WTC11 (cell line): ENCODE data around the gene PMS2. TPM values are rescaled to one million over a fixed set of nuclear protein-coding genes. Genes with fewer than 3 reads are reported as not detected.

Source experiments
- ATAC-seq: fragments of 200-7000 bp; cut with Tn5 transposase; 2 replicates; pipeline ENCODE4 v1.10.0; 2021; ENCODE audit warnings: mild to moderate bottlenecking, moderate library complexity
- CTCF ChIA-PET: fragments of 300-600 bp; sonication (Branson Sonifier 250); formaldehyde crosslinking; loops from one replicate; lab custom pipeline; 2021; ENCODE audit warnings: antibody characterized with exemption; lab: Charles Lee
- POLR2A ChIA-PET: fragments of 350-600 bp; sonication (Branson Sonifier 250); formaldehyde crosslinking; loops from one replicate; lab custom pipeline; 2021; ENCODE audit warnings: antibody characterized with exemption; lab: Charles Lee
- DNase-seq: peaks from one replicate; pipeline ENCODE4 v3.0.0; 2021; ENCODE audit warnings: low spot score
- H3K27ac Mint-ChIP-seq: 2 replicates; pipeline ENCODE4 v1.8.0; 2021; ENCODE audit warnings: mixed read lengths
- H3K27me3 Mint-ChIP-seq: 2 replicates; pipeline ENCODE4 v1.8.0; 2021; ENCODE audit warnings: low read depth, mild to moderate bottlenecking, moderate library complexity, mixed read lengths
- H3K36me3 Mint-ChIP-seq: 2 replicates; pipeline ENCODE4 v1.8.0; 2021; ENCODE audit warnings: mixed read lengths
- H3K4me1 Mint-ChIP-seq: 2 replicates; pipeline ENCODE4 v1.8.0; 2022; ENCODE audit warnings: mixed read lengths
- H3K4me3 Mint-ChIP-seq: 2 replicates; pipeline ENCODE4 v1.8.0; 2021; ENCODE audit warnings: mild to moderate bottlenecking, moderate library complexity, mixed read lengths
- H3K9me3 Mint-ChIP-seq: 2 replicates; pipeline ENCODE4 v1.8.0; 2021; ENCODE audit warnings: mixed read lengths
- AR ChIP-seq: fragments of 250-450 bp; sonication (Bioruptor Pico); IDR thresholded peaks from 2 replicates; pipeline ENCODE4 v1.9.0; 2021; ENCODE audit warnings: mild to moderate bottlenecking
- ATF1 ChIP-seq: sonication (generic); formaldehyde crosslinking; IDR thresholded peaks from 2 replicates; pipeline ENCODE4 v1.8.1; 2023; ENCODE audit warnings: mild to moderate bottlenecking, moderate library complexity, missing genetic modification reagents
- ATF6 ChIP-seq: sonication (generic); formaldehyde crosslinking; IDR thresholded peaks from 2 replicates; pipeline ENCODE4 v1.8.1; 2023; ENCODE audit warnings: mild to moderate bottlenecking, missing genetic modification reagents
- GABPB1 ChIP-seq: sonication (generic); formaldehyde crosslinking; IDR thresholded peaks from 2 replicates; pipeline ENCODE4 v1.8.1; 2023; ENCODE audit warnings: mild to moderate bottlenecking, missing genetic modification reagents
- JAZF1 ChIP-seq: fragments of 250-450 bp; sonication (Bioruptor Pico); IDR thresholded peaks from 2 replicates; pipeline ENCODE4 v1.9.0; 2021; ENCODE audit warnings: moderate library complexity, mild to moderate bottlenecking, inconsistent platforms
- KAT7 ChIP-seq: sonication (generic); formaldehyde crosslinking; IDR thresholded peaks from 2 replicates; pipeline ENCODE4 v1.8.1; 2023; ENCODE audit warnings: missing genetic modification reagents, mild to moderate bottlenecking, borderline replicate concordance
- NFYB ChIP-seq: sonication (generic); formaldehyde crosslinking; conservative IDR thresholded peaks from 2 replicates; pipeline ENCODE4 v1.8.0; 2022; ENCODE audit warnings: low read depth, missing genetic modification reagents
- OVOL2 ChIP-seq: fragments of 250-450 bp; sonication (Bioruptor Pico); IDR thresholded peaks from 2 replicates; pipeline ENCODE4 v1.9.0; 2021; ENCODE audit warnings: mild to moderate bottlenecking, borderline replicate concordance
- PRRX2 ChIP-seq: fragments of 250-450 bp; sonication (Bioruptor Pico); IDR thresholded peaks from 2 replicates; pipeline ENCODE4 v1.8.0; 2021; ENCODE audit warnings: mild to moderate bottlenecking
- ZNF219 ChIP-seq: sonication (generic); formaldehyde crosslinking; IDR thresholded peaks from 2 replicates; pipeline ENCODE4 v1.8.0; 2023; ENCODE audit warnings: missing genetic modification reagents, mild to moderate bottlenecking, borderline replicate concordance
- total RNA-seq: library from RNA; stranded (reverse); gene quantifications from 3 replicates; pipeline ENCODE4 v1.2.3, GENCODE V29; 2021
- TF ChIP-seq, protein P1 (sequence below): sonication (generic); formaldehyde crosslinking; conservative IDR thresholded peaks from 2 replicates; pipeline ENCODE4 v1.8.1; 2023; ENCODE audit warnings: mild to moderate bottlenecking, low read depth, missing genetic modification reagents, moderate library complexity
- TF ChIP-seq, protein P2 (sequence below): fragments of 250-450 bp; sonication (Bioruptor Pico); IDR thresholded peaks from 2 replicates; pipeline ENCODE4 v2.1.2; 2022; ENCODE audit warnings: mild to moderate bottlenecking, moderate library complexity
- TF ChIP-seq, protein P3 (sequence below): sonication (generic); formaldehyde crosslinking; IDR thresholded peaks from 2 replicates; pipeline ENCODE4 v1.8.1; 2022; ENCODE audit warnings: mild to moderate bottlenecking, missing genetic modification reagents, moderate library complexity, borderline replicate concordance

Gene PMS2
- total RNA-seq, 1 experiment from 2014 or later = 14.6 TPM

DNA sequence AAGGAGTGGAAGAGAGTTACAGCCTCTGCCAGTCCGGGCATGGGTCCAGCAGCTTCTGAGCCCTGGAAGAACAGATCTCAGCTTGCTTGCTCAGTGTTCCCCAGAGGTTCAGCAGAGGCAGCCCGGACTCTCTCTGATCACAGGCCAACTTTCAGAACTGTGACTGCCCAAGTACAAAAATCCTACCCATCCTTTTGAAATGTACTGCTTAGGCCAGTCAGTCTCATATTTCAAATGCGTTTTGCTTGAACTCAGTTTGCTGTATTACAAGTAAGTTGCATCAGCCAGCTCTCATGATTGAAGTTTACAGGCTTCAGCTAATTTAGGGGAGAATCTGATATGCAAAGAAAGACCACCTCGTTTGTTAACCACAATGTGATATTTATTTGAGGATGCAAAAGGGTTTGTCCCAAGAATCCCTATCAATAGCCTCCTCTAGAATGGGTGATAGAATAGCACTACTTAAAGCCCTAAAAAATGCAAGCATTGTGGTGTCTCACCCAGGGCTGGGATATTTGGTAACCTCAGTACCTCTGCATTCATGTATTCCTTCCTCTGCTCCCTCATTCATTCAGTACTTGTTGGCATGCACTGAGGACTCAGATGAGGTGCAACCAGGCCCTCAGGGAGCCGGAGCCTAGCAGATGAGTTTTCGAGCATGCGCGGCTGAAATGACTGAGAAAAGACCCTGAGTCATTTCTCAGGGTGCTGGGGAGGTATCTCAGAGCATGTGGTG lies 7.2 kb upstream of the PMS2 start:
- DNase-seq = no peak
- TF ChIP-seq GABPB1 (CRISPR knock-in tag) (peak; percentile 98), NFYB (no peak)

DNA sequence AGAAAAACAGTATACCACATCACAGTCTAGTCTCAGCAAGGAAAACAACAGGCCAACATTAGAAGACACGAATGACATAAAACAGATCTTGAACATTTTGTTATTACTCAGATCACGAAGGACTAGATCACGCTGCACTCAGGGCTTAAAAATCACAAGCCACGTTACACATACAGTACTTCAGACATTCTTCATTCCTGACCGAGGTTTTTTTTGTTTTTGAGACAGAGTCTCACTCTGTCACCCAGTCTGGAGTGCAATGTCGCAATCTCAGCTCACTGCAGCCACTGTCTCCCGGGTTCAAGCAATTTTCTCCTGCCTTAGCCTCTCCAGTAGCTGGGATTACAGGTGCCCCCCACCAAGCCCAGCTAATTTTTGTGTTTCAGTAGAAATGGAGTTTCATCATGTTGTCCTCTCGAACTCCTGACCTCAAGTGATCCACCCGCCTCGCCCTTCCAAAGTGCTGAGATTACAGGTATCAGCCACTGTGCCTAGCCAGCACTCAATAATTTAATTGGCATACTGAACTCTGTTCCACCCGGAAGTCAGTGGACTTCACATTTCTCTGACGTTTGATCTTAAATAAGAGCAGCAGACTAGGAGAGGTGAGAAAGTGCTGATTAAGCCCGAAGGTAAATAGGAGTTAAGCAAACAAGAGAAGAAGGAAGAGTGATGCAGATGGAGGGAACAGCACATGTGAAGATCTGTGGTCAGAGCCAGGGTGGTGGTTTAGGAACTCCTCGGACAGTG lies 3.7 kb upstream of the PMS2 start:
- ATAC-seq (no peak), DNase-seq (no peak)
- Mint-ChIP-seq H3K4me1 (peaks cover 15% of the 10 kb centered on the region), H3K36me3 (peaks cover 45% of the 10 kb centered on the region), H3K27me3 (no peaks in the 10 kb centered on the region), H3K9me3 (no peaks in the 10 kb centered on the region), H3K27ac (peak overlapping the region; percentile 87; the same call in 1 of the 2 replicates), H3K4me3 (no peak overlapping the region)
- ChIA-PET POLR2A (no interaction called here), CTCF (interaction anchor here (0.6 kb wide), 1 partner anchor 647 kb away, joined by 3 read pairs; no protein-coding TSS in a partner anchor)
- TF ChIP-seq, protein P1, sequence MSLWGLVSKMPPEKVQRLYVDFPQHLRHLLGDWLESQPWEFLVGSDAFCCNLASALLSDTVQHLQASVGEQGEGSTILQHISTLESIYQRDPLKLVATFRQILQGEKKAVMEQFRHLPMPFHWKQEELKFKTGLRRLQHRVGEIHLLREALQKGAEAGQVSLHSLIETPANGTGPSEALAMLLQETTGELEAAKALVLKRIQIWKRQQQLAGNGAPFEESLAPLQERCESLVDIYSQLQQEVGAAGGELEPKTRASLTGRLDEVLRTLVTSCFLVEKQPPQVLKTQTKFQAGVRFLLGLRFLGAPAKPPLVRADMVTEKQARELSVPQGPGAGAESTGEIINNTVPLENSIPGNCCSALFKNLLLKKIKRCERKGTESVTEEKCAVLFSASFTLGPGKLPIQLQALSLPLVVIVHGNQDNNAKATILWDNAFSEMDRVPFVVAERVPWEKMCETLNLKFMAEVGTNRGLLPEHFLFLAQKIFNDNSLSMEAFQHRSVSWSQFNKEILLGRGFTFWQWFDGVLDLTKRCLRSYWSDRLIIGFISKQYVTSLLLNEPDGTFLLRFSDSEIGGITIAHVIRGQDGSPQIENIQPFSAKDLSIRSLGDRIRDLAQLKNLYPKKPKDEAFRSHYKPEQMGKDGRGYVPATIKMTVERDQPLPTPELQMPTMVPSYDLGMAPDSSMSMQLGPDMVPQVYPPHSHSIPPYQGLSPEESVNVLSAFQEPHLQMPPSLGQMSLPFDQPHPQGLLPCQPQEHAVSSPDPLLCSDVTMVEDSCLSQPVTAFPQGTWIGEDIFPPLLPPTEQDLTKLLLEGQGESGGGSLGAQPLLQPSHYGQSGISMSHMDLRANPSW (CRISPR knock-in tag) = no peak
- TF ChIP-seq ZNF219 (no peak), JAZF1 (no peak), PRRX2 (CRISPR knock-in tag) (no peak), ATF1 (no peak), KAT7 (CRISPR knock-in tag) (no peak), ATF6 (CRISPR knock-in tag) (no peak), AR (no peak), OVOL2 (CRISPR knock-in tag) (no peak)
- TF ChIP-seq, protein P2, sequence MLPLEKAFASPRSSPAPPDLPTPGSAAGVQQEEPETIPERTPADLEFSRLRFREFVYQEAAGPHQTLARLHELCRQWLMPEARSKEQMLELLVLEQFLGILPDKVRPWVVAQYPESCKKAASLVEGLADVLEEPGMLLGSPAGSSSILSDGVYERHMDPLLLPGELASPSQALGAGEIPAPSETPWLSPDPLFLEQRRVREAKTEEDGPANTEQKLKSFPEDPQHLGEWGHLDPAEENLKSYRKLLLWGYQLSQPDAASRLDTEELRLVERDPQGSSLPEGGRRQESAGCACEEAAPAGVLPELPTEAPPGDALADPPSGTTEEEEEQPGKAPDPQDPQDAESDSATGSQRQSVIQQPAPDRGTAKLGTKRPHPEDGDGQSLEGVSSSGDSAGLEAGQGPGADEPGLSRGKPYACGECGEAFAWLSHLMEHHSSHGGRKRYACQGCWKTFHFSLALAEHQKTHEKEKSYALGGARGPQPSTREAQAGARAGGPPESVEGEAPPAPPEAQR (CRISPR knock-in tag) = no peak
- TF ChIP-seq, protein P3, sequence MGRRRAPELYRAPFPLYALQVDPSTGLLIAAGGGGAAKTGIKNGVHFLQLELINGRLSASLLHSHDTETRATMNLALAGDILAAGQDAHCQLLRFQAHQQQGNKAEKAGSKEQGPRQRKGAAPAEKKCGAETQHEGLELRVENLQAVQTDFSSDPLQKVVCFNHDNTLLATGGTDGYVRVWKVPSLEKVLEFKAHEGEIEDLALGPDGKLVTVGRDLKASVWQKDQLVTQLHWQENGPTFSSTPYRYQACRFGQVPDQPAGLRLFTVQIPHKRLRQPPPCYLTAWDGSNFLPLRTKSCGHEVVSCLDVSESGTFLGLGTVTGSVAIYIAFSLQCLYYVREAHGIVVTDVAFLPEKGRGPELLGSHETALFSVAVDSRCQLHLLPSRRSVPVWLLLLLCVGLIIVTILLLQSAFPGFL (CRISPR knock-in tag) = no peak

More for the DNA sequence above, 7.2 kb upstream of the PMS2 start:
- H3K36me3 Mint-ChIP-seq = peaks cover 76% of the 10 kb centered on the region
- peaks cover 4% of the 10 kb centered on the region for H3K4me1 Mint-ChIP-seq
- no peaks in the 10 kb centered on the region for H3K9me3 Mint-ChIP-seq
- H3K4me3 Mint-ChIP-seq = no peak overlapping the region
- H3K27me3 Mint-ChIP-seq = no peaks in the 10 kb centered on the region
- ChIA-PET CTCF (no interaction called here), POLR2A (interaction anchor here (0.6 kb wide), 2 partner anchors 117 to 120 kb away, joined by 6 to 8 read pairs; no protein-coding TSS in a partner anchor)
- no peak for ATAC-seq
- H3K27ac Mint-ChIP-seq = no peak overlapping the region
